Measurements from ENCODE around the gene GPSM1.
A peak's percentile ranks its signal among the peaks of the same experiment; 100 is the strongest.

GPSM1 gene, protein sequence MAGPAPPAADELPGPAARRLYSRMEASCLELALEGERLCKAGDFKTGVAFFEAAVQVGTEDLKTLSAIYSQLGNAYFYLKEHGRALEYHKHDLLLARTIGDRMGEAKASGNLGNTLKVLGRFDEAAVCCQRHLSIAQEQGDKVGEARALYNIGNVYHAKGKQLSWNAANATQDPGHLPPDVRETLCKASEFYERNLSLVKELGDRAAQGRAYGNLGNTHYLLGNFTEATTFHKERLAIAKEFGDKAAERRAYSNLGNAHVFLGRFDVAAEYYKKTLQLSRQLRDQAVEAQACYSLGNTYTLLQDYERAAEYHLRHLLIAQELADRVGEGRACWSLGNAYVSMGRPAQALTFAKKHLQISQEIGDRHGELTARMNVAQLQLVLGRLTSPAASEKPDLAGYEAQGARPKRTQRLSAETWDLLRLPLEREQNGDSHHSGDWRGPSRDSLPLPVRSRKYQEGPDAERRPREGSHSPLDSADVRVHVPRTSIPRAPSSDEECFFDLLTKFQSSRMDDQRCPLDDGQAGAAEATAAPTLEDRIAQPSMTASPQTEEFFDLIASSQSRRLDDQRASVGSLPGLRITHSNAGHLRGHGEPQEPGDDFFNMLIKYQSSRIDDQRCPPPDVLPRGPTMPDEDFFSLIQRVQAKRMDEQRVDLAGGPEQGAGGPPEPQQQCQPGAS

GRCh38 chr9:136327304-136327974 lies at the start of gene GPSM1:
Gene GPSM1 (plus strand): TSS chr9:136327539. CDS start chr9:136327696, 157 bp downstream.
- DNase-seq (ENCODE audit: low read depth): no peak

- no peak for DNase-seq (ENCODE audit: low read depth)
Measured at GRCh38 chr9:136277746-136278145, 49.6 kb upstream of the GPSM1 start.

DNA sequence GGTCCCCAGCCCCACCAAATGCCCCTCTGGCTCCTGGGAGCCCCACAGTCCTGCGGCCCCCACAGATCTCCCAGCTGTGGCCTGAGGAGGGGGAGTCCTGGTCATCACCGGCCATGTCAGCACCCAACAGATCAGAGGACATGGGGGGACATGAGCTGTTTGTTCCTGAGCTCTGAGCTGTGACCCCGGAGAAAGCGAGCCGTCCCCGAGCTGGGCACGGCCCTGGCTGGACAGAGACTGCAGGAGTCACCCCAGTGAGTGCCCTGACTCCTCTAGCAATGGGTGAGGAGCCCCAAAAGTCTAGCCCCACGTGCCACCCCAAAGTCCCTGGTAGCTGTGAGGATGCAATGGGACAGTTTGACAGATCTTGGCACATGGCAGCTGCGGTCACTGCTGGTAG lies 49.1 kb upstream of the GPSM1 start:
- DNase-seq (ENCODE audit: low read depth): no peak

DNA sequence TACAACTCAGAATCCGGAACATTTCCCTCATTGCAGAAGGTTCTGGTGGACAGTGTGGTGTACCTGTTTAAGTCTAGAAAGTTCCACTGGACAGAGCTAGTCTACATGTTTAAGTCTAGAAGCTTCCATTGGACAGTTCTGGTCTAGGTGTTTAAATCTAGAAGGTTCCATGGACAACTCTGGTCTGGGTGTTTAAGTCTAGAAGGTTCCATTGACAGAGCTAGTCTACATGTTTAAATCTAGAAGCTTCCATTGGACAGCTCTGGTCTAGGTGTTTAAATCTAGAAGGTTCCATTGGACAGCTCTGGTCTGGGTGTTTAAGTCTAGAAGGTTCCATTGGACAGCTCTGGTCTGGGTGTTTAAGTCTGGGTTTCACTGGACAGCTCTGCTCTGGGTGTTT lies 48.4 kb upstream of the GPSM1 start:
- DNase-seq (ENCODE audit: low read depth): no peak

DNA sequence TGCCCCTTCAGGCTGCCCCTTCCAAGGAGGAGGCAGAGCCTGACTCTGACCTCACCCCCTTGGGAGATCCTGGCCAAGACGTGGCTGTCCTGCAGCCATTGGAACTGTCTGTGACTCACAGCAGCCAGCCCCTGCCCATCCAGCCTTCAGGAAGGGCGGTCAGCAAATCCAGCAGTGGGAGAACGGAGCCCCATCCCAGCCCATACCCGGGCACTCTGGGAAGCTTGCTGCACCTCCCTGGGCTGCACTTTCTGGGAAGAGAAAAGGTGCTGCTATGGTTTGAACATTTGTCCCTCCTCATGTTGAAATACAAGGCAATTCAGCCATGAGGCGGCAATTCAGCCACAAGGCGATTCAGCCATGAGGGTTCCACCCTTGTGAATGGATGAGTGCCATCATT lies 47.9 kb upstream of the GPSM1 start:
- no peak for DNase-seq (ENCODE audit: low read depth)

- DNase-seq (ENCODE audit: low read depth): no peak
Measured at GRCh38 chr9:136280535-136281315, 46.6 kb upstream of the GPSM1 start.

DNA sequence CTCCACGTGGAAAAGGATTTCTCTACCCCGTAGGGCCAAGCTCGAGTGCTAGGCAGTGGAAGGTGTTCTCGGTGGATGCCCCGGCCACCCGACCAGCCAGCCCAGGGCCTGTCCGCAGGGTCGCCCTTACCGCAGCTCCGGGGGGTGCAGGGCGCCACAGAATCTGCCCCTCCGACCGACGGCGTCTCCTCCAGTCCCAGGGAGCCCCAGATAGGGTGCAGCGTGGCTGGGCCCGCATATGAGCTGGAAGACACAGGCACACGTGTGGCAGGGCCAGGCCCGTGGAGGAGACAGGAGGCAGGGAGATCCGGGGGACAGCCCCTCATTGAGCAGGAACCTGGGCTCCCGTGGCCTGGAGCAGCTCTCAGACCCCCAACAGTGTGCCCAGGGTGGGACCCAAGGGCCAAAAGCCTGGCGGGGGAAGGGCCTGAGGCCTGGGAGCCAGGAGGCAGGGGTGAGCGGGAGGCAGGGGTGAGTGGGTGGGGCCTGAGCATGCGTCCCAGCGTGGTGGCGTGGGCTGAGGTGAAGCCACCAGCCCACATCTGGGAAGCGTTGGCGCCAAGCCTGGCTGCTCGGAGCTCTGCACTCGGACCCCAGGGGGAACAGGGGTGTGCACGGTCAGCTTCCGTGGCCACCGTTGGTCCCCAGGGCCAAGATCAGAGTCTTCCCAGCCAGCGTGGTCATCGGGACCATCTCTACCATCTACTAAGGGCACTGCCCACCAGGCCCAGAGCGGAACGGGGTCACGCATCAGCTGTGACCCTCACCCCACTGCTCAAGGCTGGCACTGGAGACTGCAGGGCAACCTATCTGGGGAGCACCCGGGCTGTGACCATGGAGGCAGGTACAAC lies 45.7 kb upstream of the GPSM1 start:
- DNase-seq (ENCODE audit: low read depth): no peak

GRCh38 chr9:136282272-136282861 lies 45.0 kb upstream of the GPSM1 start:
- no peak for DNase-seq (ENCODE audit: low read depth)

GRCh38 chr9:136283291-136284235 lies 43.8 kb upstream of the GPSM1 start:
- DNase-seq (ENCODE audit: low read depth): peak; percentile 62

- DNase-seq (ENCODE audit: low read depth): no peak
Measured at GRCh38 chr9:136284311-136284710, 43.0 kb upstream of the GPSM1 start.

GRCh38 chr9:136284951-136285350 lies 42.4 kb upstream of the GPSM1 start:
- DNase-seq (ENCODE audit: low read depth): no peak

- DNase-seq (ENCODE audit: low read depth): no peak
Measured at GRCh38 chr9:136285501-136286358, 41.6 kb upstream of the GPSM1 start.

GRCh38 chr9:136286359-136286986 lies 40.9 kb upstream of the GPSM1 start:
- no peak for DNase-seq (ENCODE audit: low read depth)

DNA sequence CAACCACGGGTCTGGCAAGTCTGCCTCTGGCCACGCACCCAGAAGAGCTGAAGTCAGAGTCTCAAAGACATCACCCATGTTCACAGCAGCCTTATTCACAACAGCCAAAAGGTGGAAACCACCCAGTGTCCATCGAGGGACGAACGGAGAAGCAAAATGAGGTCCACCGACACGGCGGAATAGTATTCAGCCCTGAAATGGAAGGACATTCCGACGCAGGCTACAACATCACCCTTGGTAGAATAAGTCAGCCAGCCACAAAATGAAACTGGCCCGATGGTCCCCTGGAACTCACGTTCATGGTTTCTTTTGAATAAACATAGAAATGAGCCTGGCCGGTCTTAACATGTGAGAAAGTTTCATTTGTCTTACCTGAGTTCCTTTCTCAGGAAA lies 40.4 kb upstream of the GPSM1 start:
- DNase-seq (ENCODE audit: low read depth): no peak

DNA sequence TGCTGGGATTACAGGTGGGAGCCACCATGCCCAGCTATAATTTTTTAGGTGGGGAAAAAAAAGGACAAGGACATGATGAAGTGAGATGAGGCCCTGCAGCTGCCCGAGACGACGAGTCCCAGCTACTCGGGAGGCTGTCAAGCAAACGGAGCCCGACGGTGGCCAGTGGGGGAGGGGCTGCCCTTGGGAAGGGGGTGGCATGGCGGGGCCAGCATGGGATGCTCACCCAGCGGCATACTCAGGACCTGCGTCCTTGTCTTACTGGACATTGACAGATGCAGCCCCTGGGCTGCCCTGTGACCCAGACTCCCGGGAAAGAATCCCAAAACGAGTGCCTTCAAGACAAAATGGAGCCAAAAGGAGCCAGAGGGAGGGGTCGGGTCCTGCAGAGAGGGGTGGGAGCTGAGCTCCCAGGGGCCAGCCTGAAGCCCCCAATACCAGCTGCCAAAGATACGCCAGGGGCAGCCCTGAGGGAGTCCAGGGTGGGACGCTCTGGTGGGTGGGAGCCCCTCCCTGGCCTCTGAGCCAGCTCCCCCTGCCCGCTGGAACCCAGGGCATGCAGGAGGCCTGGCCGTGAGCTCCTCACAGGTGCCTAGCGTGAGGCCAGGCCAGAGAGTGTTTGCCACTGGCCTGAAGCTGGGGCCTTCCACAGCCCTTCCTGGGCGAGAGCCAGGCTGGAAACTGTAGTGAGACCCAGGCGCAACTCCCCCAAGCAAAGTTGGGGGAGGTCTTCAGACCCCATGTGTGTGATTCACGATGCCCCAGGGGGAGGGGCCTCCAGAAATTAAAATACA lies 39.2 kb upstream of the GPSM1 start:
- DNase-seq (ENCODE audit: low read depth): no peak

GRCh38 chr9:136289651-136290507 lies 37.5 kb upstream of the GPSM1 start:
- DNase-seq (ENCODE audit: low read depth): no peak

Measured in activated gamma-delta T cell treated with anti-CD3 and anti-CD28 coated beads, Interleukin-2, amount 50 U/mL, for 16 hours (primary cell).